CD4-positive, alpha-beta memory T cell (primary cell): ENCODE measurements around the gene RGS2. TPM values are rescaled to one million over a fixed set of nuclear protein-coding genes. Genes with fewer than 3 reads are reported as not detected.

Experiments used
- CTCF ChIA-PET: fragments of 350-600 bp; sonication (Branson Sonifier 250); formaldehyde crosslinking; loops from one replicate; lab custom pipeline; 2021; ENCODE audit warnings: inconsistent platforms; ENCODE audit not compliant: partially characterized antibody; lab: Charles Lee
- POLR2A ChIA-PET: fragments of 350-600 bp; sonication (Branson Sonifier 250); formaldehyde crosslinking; loops from one replicate; lab custom pipeline; 2021; ENCODE audit not compliant: partially characterized antibody; lab: Charles Lee
- DNase-seq, 5 donors: peaks; one replicate each; pipeline versions ENCODE4 v3.0.0 to v3.0.0-alpha.2; 2020 to 2022; ENCODE audit warnings: mixed read lengths in 1 of 5
- H3K27ac ChIP-seq: one replicate; pipeline ENCODE4 v1.7.0; 2013; ENCODE audit warnings: low read depth, low read length
- H3K27me3 ChIP-seq: 2 replicates; pipeline ENCODE4 v1.7.0; 2013; ENCODE audit warnings: mild to moderate bottlenecking, low read length, moderate library complexity; ENCODE audit not compliant: insufficient read depth
- H3K36me3 ChIP-seq: 2 replicates; pipeline ENCODE4 v1.7.0; 2013; ENCODE audit warnings: mild to moderate bottlenecking, low read length, moderate library complexity; ENCODE audit not compliant: insufficient read depth
- H3K4me1 ChIP-seq: 2 replicates; pipeline ENCODE4 v1.7.0; 2013; ENCODE audit warnings: mild to moderate bottlenecking, low read length, moderate library complexity; ENCODE audit not compliant: insufficient read depth
- H3K4me3 ChIP-seq, 2 donors: one replicate each; pipeline ENCODE4 v1.7.0; 2013; ENCODE audit warnings: low read length in 2 of 2, mild to moderate bottlenecking in 1 of 2
- H3K9me3 ChIP-seq, 2 donors: one replicate each; pipeline ENCODE4 v1.7.0; 2013; ENCODE audit warnings: low read length in 2 of 2, control low read depth in 1 of 2; ENCODE audit not compliant: control insufficient read depth in 1 of 2
- H3K27ac Mint-ChIP-seq, 7 donors: one replicate each; pipeline ENCODE4 v1.8.0; 2020 to 2021; ENCODE audit warnings: mixed read lengths in 7 of 7, mild to moderate bottlenecking in 6 of 7, inconsistent platforms in 3 of 7, moderate library complexity in 3 of 7
- H3K27me3 Mint-ChIP-seq, 2 donors: one replicate each; pipeline ENCODE4 v1.8.0; 2020 to 2021; ENCODE audit warnings: mixed read lengths in 2 of 2
- H3K36me3 Mint-ChIP-seq, 2 donors: one replicate each; pipeline ENCODE4 v1.8.0; 2020 to 2021; ENCODE audit warnings: mixed read lengths in 2 of 2, inconsistent platforms in 1 of 2, mild to moderate bottlenecking in 1 of 2
- H3K4me1 Mint-ChIP-seq, 4 donors: one replicate each; pipeline ENCODE4 v1.8.0; 2020 to 2021; ENCODE audit warnings: mixed read lengths in 4 of 4, mild to moderate bottlenecking in 1 of 4
- H3K4me3 Mint-ChIP-seq, 8 donors: one replicate each; pipeline ENCODE4 v1.8.0; 2020 to 2021; ENCODE audit warnings: mixed read lengths in 8 of 8, mild to moderate bottlenecking in 7 of 8, moderate library complexity in 6 of 8, inconsistent platforms in 3 of 8
- H3K9me3 Mint-ChIP-seq, 8 donors: one replicate each; pipeline ENCODE4 v1.8.0; 2020 to 2021; ENCODE audit warnings: mixed read lengths in 8 of 8, mild to moderate bottlenecking in 5 of 8, inconsistent platforms in 3 of 8, moderate library complexity in 1 of 8
- intact Hi-C: fragments of 100-400 bp; cut with micrococcal nuclease; formaldehyde crosslinking; loops from one replicate; pipeline ENCODE4 v1.15.1; 2023
- polyA plus RNA-seq, 2 donors: library from polyadenylated mRNA; unstranded; fragments of 300-500 nt; fragmentation: Illumina TruSeq; gene quantifications; one replicate each; pipeline ENCODE4 v1.2.3, GENCODE V29; 2021
- total RNA-seq, 2 experiments: library from RNA; stranded (reverse); gene quantifications; one replicate each; pipeline ENCODE4 v1.2.3, GENCODE V29; 2021

The RGS2 gene
- total and polyA plus RNA-seq, 4 experiments from 2014 or later, result 26.4 to 203 (median 29.6) TPM

- H3K27me3 Mint-ChIP-seq, result no peaks in the 10 kb centered on the region
- H3K9me3 Mint-ChIP-seq, result no peaks in the 10 kb centered on the region
- DNase-seq, result no peak
- H3K4me3 Mint-ChIP-seq, result peak overlapping the region in 3 of 8 donors; percentile 22 to 47 (median 39)
- Histone ChIP-seq H3K27me3 (no peaks in the 10 kb centered on the region), H3K9me3 (no peaks in the 10 kb centered on the region), H3K27ac (no peak overlapping the region), H3K4me1 (peaks cover 34% of the 10 kb centered on the region), H3K36me3 (peaks cover 5% of the 10 kb centered on the region), H3K4me3 (no peak overlapping the region)
- H3K27ac Mint-ChIP-seq, result peak overlapping the region in 1 of 7 donors; percentile 97
- peaks cover 23 to 38% (median 31%) of the 10 kb centered on the region in 4 donors for H3K4me1 Mint-ChIP-seq
- ChIA-PET POLR2A (no interaction called here), CTCF (interaction anchor here (1.2 to 11.9 kb wide), 3 partner anchors 13 to 248 kb away, joined by 3 to 219 read pairs (median 4); partner anchors contain the start of genes RO60 and UCHL5)
- intact Hi-C loops, result no loop called here
- H3K36me3 Mint-ChIP-seq, result peaks cover 3 to 28% of the 10 kb centered on the region in 2 donors
These were observed 2.2 kb downstream of the RGS2 start for GRCh38 chr1:192811006-192811405.

GRCh38 chr1:192811594-192812239 lies 2.9 kb downstream of the RGS2 start:
- no peaks in the 10 kb centered on the region for H3K9me3 Mint-ChIP-seq
- Histone ChIP-seq H3K27me3 (no peaks in the 10 kb centered on the region), H3K4me1 (peaks cover 27% of the 10 kb centered on the region), H3K9me3 (no peaks in the 10 kb centered on the region), H3K4me3 (no peak overlapping the region), H3K27ac (no peak overlapping the region), H3K36me3 (peaks cover 5% of the 10 kb centered on the region)
- H3K27ac Mint-ChIP-seq, result peak overlapping the region in 1 of 7 donors; percentile 97
- H3K27me3 Mint-ChIP-seq, result no peaks in the 10 kb centered on the region
- H3K4me1 Mint-ChIP-seq, result peaks cover 19 to 33% (median 28%) of the 10 kb centered on the region in 4 donors
- CTCF ChIA-PET, result interaction anchor here (0.6 to 11.9 kb wide), 2 partner anchors 198 to 206 kb away, joined by 3 to 219 read pairs; no protein-coding TSS in a partner anchor
- H3K36me3 Mint-ChIP-seq, result peaks cover 3 to 28% of the 10 kb centered on the region in 2 donors
- POLR2A ChIA-PET, result interaction anchor here (1.0 kb wide), 1 partner anchor 196 kb away, joined by 3 read pairs; no protein-coding TSS in a partner anchor
- peak overlapping the region in 1 of 8 donors; percentile 2 for H3K4me3 Mint-ChIP-seq
- intact Hi-C loops, result no loop called here
- DNase-seq, result no peak

- Mint-ChIP-seq H3K27ac (no peak overlapping the region), H3K27me3 (no peaks in the 10 kb centered on the region), H3K9me3 (no peaks in the 10 kb centered on the region), H3K36me3 (peaks cover 3 to 24% of the 10 kb centered on the region in 2 donors), H3K4me3 (no peak overlapping the region), H3K4me1 (peaks cover 15 to 24% (median 19%) of the 10 kb centered on the region in 4 donors)
- CTCF ChIA-PET, result no interaction called here
- no peak for DNase-seq
- no peak overlapping the region for H3K27ac ChIP-seq
- POLR2A ChIA-PET, result interaction anchor here (0.7 to 1.0 kb wide), 2 partner anchors 117 to 195 kb away, joined by 3 read pairs; no protein-coding TSS in a partner anchor
- H3K9me3 ChIP-seq, result no peaks in the 10 kb centered on the region
- peaks cover 5% of the 10 kb centered on the region for H3K36me3 ChIP-seq
- H3K4me3 ChIP-seq, result no peak overlapping the region
- peaks cover 18% of the 10 kb centered on the region for H3K4me1 ChIP-seq
- intact Hi-C loops, result no loop called here
- H3K27me3 ChIP-seq, result no peaks in the 10 kb centered on the region
These were observed 3.8 kb downstream of the RGS2 start for GRCh38 chr1:192812420-192813209.

- H3K4me1 ChIP-seq, result peaks cover 8% of the 10 kb centered on the region
- Mint-ChIP-seq H3K9me3 (no peaks in the 10 kb centered on the region), H3K27me3 (no peaks in the 10 kb centered on the region), H3K4me1 (peaks cover under 1 to 5% (median 3%) of the 10 kb centered on the region in 4 donors), H3K4me3 (no peak overlapping the region), H3K27ac (no peak overlapping the region), H3K36me3 (peaks cover 3 to 10% of the 10 kb centered on the region in 2 donors)
- H3K27ac ChIP-seq, result no peak overlapping the region
- H3K36me3 ChIP-seq, result peaks cover 5% of the 10 kb centered on the region
- no peak overlapping the region for H3K4me3 ChIP-seq
- POLR2A ChIA-PET, result interaction anchor here (2.2 kb wide), 1 partner anchor 8 kb away, joined by 5 read pairs; no protein-coding TSS in a partner anchor
- H3K27me3 ChIP-seq, result no peaks in the 10 kb centered on the region
- no peaks in the 10 kb centered on the region for H3K9me3 ChIP-seq
- CTCF ChIA-PET, result interaction anchor here (1.3 kb wide), 1 partner anchor 8 kb away, joined by 4 read pairs; no protein-coding TSS in a partner anchor
- intact Hi-C loops, result no loop called here
- no peak for DNase-seq
These were observed 6.0 kb downstream of the RGS2 start for GRCh38 chr1:192814805-192815204.

GRCh38 chr1:192817246-192817645 lies 8.4 kb downstream of the RGS2 start:
- POLR2A ChIA-PET, result no interaction called here
- CTCF ChIA-PET, result interaction anchor here (1.0 kb wide), 2 partner anchors 9 to 11 kb away, joined by 3 read pairs; no protein-coding TSS in a partner anchor
- Mint-ChIP-seq H3K4me3 (no peak overlapping the region), H3K36me3 (no peaks in the 10 kb centered on the region), H3K4me1 (no peaks in the 10 kb centered on the region), H3K9me3 (peaks cover 0 to 2% (median 0%) of the 10 kb centered on the region in 8 donors), H3K27me3 (peaks cover 0 to 2% of the 10 kb centered on the region in 2 donors), H3K27ac (no peak overlapping the region)
- H3K36me3 ChIP-seq, result no peaks in the 10 kb centered on the region
- no peaks in the 10 kb centered on the region for H3K9me3 ChIP-seq
- H3K27ac ChIP-seq, result no peak overlapping the region
- DNase-seq, result no peak
- H3K4me3 ChIP-seq, result no peak overlapping the region
- intact Hi-C loops, result no loop called here
- H3K4me1 ChIP-seq, result no peaks in the 10 kb centered on the region
- H3K27me3 ChIP-seq, result no peaks in the 10 kb centered on the region

- POLR2A ChIA-PET, result no interaction called here
- peaks cover 2 to 6% of the 10 kb centered on the region in 2 donors for H3K27me3 Mint-ChIP-seq
- CTCF ChIA-PET, result interaction anchor here (1.4 kb wide), 1 partner anchor 14 kb away, joined by 3 read pairs; no protein-coding TSS in a partner anchor
- no peak for DNase-seq
- H3K4me1 ChIP-seq, result no peaks in the 10 kb centered on the region
- H3K9me3 Mint-ChIP-seq, result peaks cover 0 to 2% (median 0%) of the 10 kb centered on the region in 8 donors
- H3K36me3 ChIP-seq, result no peaks in the 10 kb centered on the region
- H3K4me3 ChIP-seq, result no peak overlapping the region
- H3K36me3 Mint-ChIP-seq, result no peaks in the 10 kb centered on the region
- no peak overlapping the region for H3K4me3 Mint-ChIP-seq
- intact Hi-C loops, result no loop called here
- H3K27ac ChIP-seq, result no peak overlapping the region
- H3K27ac Mint-ChIP-seq, result no peak overlapping the region
- H3K27me3 ChIP-seq, result no peaks in the 10 kb centered on the region
- H3K9me3 ChIP-seq, result no peaks in the 10 kb centered on the region
- no peaks in the 10 kb centered on the region for H3K4me1 Mint-ChIP-seq
These were observed 12.5 kb downstream of the RGS2 start for GRCh38 chr1:192821296-192821695.

- DNase-seq, result no peak
- Mint-ChIP-seq H3K9me3 (peaks cover 0 to 2% (median 0%) of the 10 kb centered on the region in 8 donors), H3K4me3 (no peak overlapping the region), H3K27ac (no peak overlapping the region), H3K27me3 (peaks cover 4 to 13% of the 10 kb centered on the region in 2 donors), H3K4me1 (no peaks in the 10 kb centered on the region), H3K36me3 (no peaks in the 10 kb centered on the region)
- no peak overlapping the region for H3K27ac ChIP-seq
- POLR2A ChIA-PET, result no interaction called here
- intact Hi-C loops, result no loop called here
- no peak overlapping the region for H3K4me3 ChIP-seq
- no peaks in the 10 kb centered on the region for H3K4me1 ChIP-seq
- CTCF ChIA-PET, result no interaction called here
- no peaks in the 10 kb centered on the region for H3K36me3 ChIP-seq
- H3K9me3 ChIP-seq, result no peaks in the 10 kb centered on the region
- H3K27me3 ChIP-seq, result no peaks in the 10 kb centered on the region
These were observed 15.7 kb downstream of the RGS2 start for GRCh38 chr1:192824511-192824910.
